ENCODE measurements around the gene BDH2. TPM values are rescaled to one million over a fixed set of nuclear protein-coding genes. Genes with fewer than 3 reads are reported as not detected.

Gene BDH2
- total and polyA plus RNA-seq, 8 donors, result 3.5 to 74.7 (median 53.0) TPM

DNA sequence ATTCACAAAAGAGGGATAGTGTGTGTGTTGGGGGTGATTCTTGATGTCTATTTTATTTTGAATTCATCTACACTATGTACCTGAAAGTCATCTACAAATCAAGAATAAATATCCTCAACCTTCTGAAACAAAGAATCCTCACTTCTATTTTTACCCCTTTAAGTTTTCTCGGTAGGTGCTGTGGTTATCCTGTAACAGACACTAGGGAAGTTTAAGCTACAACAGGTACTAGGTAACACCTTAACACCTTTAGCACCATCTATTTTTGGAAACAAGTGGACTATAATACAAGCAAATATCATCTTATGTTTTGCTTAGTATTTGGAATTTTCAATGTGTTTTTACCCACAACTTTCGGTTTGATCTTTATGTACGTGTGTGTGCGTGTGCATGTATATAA is 12.0 kb upstream of the BDH2 start:
- 78 to 98% (median 83%) methylated on average over 4 of the region's 4 CpGs for WGBS, 5 donors

DNA sequence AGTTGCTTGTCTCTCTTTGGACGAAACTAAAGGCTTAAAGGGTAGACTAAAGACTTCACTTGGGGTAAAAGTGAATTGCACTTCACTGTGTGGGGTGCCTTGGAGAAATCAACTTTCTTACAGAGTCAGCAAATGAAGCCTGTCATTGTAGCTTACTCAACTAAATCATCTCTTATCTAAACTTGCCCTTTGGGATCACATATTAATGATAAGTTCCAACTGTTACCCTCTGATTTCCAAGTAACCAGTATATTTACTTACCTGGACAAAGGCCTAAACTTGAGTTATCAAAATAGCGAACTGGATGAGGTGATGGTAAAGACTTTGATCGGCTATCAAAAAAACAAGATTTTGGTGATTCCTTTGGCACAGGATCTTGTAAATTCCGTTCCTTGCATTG is 8.9 kb upstream of the BDH2 start:
- Histone ChIP-seq H3K27me3 (no peaks in the 10 kb centered on the region), H3K4me3 (no peak overlapping the region), H3K36me3 (no peaks in the 10 kb centered on the region), H3K27ac (no peak overlapping the region), H3K9me3 (no peaks in the 10 kb centered on the region), H3K4me1 (no peaks in the 10 kb centered on the region)
- intact Hi-C loops (cut with DNase I; ENCODE audit: low total_unique reads), result no loop called here
- TF ChIP-seq, protein P1, sequence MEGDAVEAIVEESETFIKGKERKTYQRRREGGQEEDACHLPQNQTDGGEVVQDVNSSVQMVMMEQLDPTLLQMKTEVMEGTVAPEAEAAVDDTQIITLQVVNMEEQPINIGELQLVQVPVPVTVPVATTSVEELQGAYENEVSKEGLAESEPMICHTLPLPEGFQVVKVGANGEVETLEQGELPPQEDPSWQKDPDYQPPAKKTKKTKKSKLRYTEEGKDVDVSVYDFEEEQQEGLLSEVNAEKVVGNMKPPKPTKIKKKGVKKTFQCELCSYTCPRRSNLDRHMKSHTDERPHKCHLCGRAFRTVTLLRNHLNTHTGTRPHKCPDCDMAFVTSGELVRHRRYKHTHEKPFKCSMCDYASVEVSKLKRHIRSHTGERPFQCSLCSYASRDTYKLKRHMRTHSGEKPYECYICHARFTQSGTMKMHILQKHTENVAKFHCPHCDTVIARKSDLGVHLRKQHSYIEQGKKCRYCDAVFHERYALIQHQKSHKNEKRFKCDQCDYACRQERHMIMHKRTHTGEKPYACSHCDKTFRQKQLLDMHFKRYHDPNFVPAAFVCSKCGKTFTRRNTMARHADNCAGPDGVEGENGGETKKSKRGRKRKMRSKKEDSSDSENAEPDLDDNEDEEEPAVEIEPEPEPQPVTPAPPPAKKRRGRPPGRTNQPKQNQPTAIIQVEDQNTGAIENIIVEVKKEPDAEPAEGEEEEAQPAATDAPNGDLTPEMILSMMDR (IDR thresholded peaks at IDR 0.05), result no peak
- TF ChIP-seq EP300 (IDR thresholded peaks at IDR 0.05), result no peak
- TF ChIP-seq POLR2A (IDR thresholded peaks at IDR 0.05), result no peak
- TF ChIP-seq POLR2AphosphoS5 (IDR thresholded peaks at IDR 0.05), result no peak
- 63 to 80% (median 77%) methylated on average over 4 of the region's 4 CpGs for WGBS, 5 donors
- no peak for DNase-seq

More for the DNA sequence above, 12.0 kb upstream of the BDH2 start:
- Histone ChIP-seq H3K4me3 (no peak overlapping the region), H3K9me3 (no peaks in the 10 kb centered on the region), H3K27ac (no peak overlapping the region), H3K27me3 (no peaks in the 10 kb centered on the region), H3K4me1 (no peaks in the 10 kb centered on the region), H3K36me3 (no peaks in the 10 kb centered on the region)
- TF ChIP-seq POLR2A (IDR thresholded peaks at IDR 0.05) (no peak), EP300 (IDR thresholded peaks at IDR 0.05) (no peak), POLR2AphosphoS5 (IDR thresholded peaks at IDR 0.05) (no peak)
- TF ChIP-seq, protein P1 (IDR thresholded peaks at IDR 0.05), result no peak
- intact Hi-C loops (cut with DNase I; ENCODE audit: low total_unique reads), result no loop called here
- DNase-seq, result no peak

DNA sequence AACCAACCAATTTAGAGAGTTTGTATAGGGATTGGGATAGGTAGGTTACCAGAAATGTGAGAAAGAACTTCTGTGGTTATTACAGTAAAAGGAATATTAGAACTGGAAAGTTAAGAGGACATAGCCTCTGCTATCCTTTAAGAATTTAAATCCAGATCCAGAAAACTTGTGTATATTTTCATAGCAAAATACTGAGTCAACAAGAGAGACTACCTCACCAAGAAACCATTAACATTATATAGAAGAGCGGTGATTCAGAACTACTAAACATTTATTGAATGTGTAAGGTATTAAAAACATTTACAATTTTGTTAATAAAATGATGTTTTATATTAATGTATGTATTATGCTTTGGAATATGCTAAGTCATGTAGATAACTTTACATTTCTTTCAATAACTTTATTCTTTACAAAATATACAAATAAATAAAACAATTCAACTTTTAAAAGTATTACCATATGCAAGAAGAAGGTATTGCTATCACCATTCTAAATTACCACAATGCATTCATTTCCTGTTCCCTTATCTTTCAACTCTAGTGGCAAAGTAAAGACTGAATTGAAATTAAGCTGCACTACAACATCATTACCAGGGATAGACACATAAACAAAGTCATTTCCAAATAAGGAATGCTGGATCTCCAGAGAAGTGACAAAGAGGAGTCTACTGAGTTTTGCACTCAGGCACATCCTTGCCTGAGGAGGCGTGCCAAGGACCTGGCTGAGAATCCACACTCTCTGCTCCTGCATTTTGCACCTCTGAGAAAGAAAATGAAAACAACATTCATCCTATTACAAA is 6.1 kb upstream of the BDH2 start:
- TF ChIP-seq POLR2A (IDR thresholded peaks at IDR 0.05) (no peak), POLR2AphosphoS5 (IDR thresholded peaks at IDR 0.05) (no peak), EP300 (IDR thresholded peaks at IDR 0.05) (no peak)
- TF ChIP-seq, protein P1 (IDR thresholded peaks at IDR 0.05), result no peak
- Histone ChIP-seq H3K4me3 (no peak overlapping the region), H3K9me3 (no peaks in the 10 kb centered on the region), H3K27me3 (no peaks in the 10 kb centered on the region), H3K4me1 (no peaks in the 10 kb centered on the region), H3K36me3 (no peaks in the 10 kb centered on the region), H3K27ac (no peak overlapping the region)
- WGBS, 5 donors, result 89 to 100% (median 93%) methylated on average over 2 of the region's 2 CpGs
- DNase-seq, result no peak
- intact Hi-C loops (cut with DNase I; ENCODE audit: low total_unique reads), result no loop called here

DNA sequence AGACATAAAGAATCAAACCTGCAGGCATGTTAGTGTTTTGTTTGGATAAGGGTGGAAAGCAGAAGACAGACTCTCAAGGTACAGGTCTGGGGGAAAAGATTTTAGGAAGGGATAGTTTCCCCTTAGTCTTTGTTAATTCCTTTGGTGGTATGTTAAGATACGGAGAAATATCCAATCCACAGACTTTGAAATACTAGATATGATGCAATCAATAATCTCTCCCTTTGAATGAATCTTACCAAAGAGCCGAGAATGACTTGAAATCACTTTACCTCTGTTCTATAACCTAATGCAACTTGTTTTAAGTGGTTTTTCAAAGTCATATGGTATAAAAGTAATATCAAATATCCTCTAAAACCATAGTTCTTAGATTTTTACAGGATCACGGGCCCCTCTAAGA is 5.3 kb upstream of the BDH2 start:
- no peak for DNase-seq
- intact Hi-C loops (cut with DNase I; ENCODE audit: low total_unique reads), result no loop called here
- 93 to 98% (median 97%) methylated on average over 3 of the region's 3 CpGs for WGBS, 5 donors

More for the DNA sequence above, 5.3 kb upstream of the BDH2 start:
- Histone ChIP-seq H3K4me1 (peaks cover 0 to 2% (median 0%) of the 10 kb centered on the region in 4 donors), H3K9me3 (no peaks in the 10 kb centered on the region), H3K4me3 (no peak overlapping the region), H3K27me3 (no peaks in the 10 kb centered on the region), H3K27ac (no peak overlapping the region), H3K36me3 (no peaks in the 10 kb centered on the region)
- TF ChIP-seq, protein P1 (IDR thresholded peaks at IDR 0.05), result no peak
- TF ChIP-seq POLR2AphosphoS5 (IDR thresholded peaks at IDR 0.05) (no peak), POLR2A (IDR thresholded peaks at IDR 0.05) (no peak), EP300 (IDR thresholded peaks at IDR 0.05) (no peak)

All from stomach (tissue), 9 donors.